GM12891 (cell line): ENCODE data around the gene PDLIM4.

Experiments used
- POLR2A ChIP-seq: IDR thresholded peaks from 2 replicates; pipeline ENCODE4 v1.6.1; 2011; ENCODE audit warnings: low read depth, low read length, control low read depth
- POLR2AphosphoS5 ChIP-seq: IDR thresholded peaks from 2 replicates; pipeline ENCODE4 v1.6.1; 2011; ENCODE audit warnings: low read depth, low read length, control low read depth
- SPI1 ChIP-seq: IDR thresholded peaks from 2 replicates; pipeline ENCODE4 v1.6.1; 2011; ENCODE audit warnings: low read depth, low read length, control low read depth

DNA sequence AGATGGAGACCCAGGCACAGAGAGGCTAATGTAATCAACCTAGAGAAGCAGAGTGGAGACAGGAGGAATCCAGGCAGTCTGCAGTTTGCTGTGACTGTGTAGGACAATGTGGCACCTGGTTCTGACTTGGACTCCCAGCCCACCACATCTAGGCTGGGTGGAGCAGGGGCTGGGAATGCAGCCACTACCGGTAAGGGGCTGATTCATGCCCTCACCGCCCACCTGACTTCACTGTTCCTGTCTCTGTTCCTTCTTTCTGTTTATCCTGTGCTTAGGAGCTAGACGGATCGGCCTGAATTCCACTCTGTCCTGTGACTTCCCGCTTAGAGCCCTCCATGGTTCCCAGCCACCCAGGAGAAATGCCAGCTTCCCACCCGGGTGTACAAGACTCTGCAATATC, 2.6 kb downstream of the PDLIM4 start:
- TF ChIP-seq POLR2A (no peak), POLR2AphosphoS5 (no peak), SPI1 (no peak)
